Erythroblast (primary cell): ENCODE measurements around the gene DQX1.

Experiments used
- GATA1 ChIP-seq: IDR thresholded peaks from 2 replicates; pipeline ENCODE4 v1.6.1; 2011; ENCODE audit warnings: low read depth, mild to moderate bottlenecking, control low read depth, low read length, moderate library complexity
- POLR2A ChIP-seq: IDR thresholded peaks from 2 replicates; pipeline ENCODE4 v1.6.1; 2011; ENCODE audit warnings: mild to moderate bottlenecking, low read length

DNA sequence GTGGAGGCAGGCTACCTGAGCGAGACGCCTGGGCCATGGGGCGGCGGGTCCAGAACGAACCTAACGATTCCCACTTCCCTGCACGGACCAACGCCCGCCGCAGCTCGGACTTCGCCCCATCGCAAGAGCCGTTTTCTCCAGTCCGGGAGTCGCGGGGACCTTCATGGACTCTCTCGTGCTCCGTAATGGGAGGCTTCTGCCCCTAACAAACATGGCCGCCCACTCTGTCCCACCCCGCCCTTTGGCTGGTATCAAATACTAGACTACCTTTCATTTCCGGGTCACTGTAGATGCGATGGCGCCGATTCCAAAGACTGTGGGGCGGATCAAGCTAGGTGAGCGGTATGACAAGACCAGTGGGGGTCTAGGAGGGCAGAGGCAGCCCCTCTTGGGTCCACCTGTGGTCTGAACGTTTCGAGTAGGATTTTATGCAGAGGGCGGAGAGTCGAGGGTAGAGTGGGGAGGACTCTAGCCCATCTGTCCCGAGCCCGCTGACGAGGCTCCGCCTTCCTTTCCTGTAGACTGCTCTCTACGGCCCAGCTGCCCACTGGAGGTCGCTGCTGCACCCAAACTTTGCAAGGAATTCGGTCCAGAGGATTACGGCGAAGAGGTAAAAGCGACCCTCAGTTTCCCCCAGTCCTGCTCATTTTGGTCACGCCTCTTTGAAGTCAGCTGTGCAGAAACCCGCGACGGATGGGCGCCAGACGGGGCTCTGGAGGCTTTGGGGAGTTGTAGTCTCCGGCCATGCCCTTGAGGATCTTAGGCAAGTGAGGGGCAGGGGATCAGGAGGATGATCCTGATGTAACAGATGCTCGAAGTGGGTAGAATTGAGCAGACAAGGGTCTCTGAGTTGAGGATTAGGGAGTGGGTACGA, 43.0 kb downstream of the DQX1 start, which contains the start of the genes CCDC142 and TTC31:
- TF ChIP-seq POLR2A (peak; percentile 80), GATA1 (no peak)
